Measurements from ENCODE around the gene S100A7.

The S100A7 gene

DNA sequence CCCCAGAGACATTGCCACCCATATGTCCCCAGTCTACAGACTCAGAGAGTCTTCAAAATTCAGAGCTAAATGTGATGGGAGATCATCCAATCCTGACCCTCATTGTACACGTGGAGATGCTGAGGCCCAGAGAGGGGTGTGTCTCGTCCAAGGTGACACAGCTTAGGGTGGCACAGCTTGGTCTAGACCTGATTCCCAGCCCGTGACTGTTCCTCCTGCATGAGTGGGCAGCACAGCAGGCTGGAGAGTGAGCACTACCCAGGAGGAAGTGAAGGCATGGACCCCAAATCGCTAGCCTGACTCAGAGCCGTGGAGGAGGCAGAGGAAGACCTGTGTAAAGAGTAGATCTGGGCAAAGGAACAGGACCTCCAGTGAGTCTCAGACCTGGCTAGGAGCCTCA is 16.4 kb downstream of the S100A7 start:
- Histone ChIP-seq H3K4me1 (ENCODE audit: control insufficient read depth in 1 of 2, insufficient read depth in 1 of 2, low read depth in 1 of 2, low read length in 1 of 2) (no peaks in the 10 kb centered on the region), H3K27ac (no peak overlapping the region), H3K9me3 (no peaks in the 10 kb centered on the region), H3K36me3 (no peaks in the 10 kb centered on the region), H3K4me3 (ENCODE audit: low read depth in 1 of 2, low read length in 1 of 2) (no peak overlapping the region), H3K27me3 (peaks cover 67% of the 10 kb centered on the region)
- no peak for TF ChIP-seq CTCF (IDR thresholded peaks at IDR 0.05)

DNA sequence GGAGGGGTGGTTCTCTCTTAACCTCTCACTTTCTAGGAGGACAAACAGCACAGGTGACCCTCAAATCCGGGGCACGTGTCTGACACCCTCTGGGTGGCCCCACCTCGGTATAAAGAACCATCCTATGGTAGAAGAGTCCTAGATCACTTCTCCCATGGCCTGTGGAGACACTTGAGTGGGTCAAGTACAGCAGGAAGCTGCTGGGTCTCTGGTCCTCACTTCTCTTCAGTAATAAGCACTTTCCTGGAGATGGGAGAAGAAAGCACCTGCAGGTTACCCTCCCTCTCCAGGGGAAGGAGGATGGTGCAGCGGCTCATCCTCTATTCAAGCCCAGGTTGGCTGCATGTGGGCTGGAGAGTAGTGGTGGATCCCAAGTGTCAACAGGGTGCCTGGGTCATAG is 17.0 kb downstream of the S100A7 start:
- no peak overlapping the region for H3K27ac ChIP-seq
- no peaks in the 10 kb centered on the region for H3K9me3 ChIP-seq
- H3K4me3 ChIP-seq (ENCODE audit: low read depth in 1 of 2, low read length in 1 of 2) = no peak overlapping the region
- H3K4me1 ChIP-seq (ENCODE audit: control insufficient read depth in 1 of 2, insufficient read depth in 1 of 2, low read depth in 1 of 2, low read length in 1 of 2) = no peaks in the 10 kb centered on the region
- no peak for TF ChIP-seq CTCF (IDR thresholded peaks at IDR 0.05)
- H3K36me3 ChIP-seq = no peaks in the 10 kb centered on the region
- peaks cover 61% of the 10 kb centered on the region for H3K27me3 ChIP-seq

DNA sequence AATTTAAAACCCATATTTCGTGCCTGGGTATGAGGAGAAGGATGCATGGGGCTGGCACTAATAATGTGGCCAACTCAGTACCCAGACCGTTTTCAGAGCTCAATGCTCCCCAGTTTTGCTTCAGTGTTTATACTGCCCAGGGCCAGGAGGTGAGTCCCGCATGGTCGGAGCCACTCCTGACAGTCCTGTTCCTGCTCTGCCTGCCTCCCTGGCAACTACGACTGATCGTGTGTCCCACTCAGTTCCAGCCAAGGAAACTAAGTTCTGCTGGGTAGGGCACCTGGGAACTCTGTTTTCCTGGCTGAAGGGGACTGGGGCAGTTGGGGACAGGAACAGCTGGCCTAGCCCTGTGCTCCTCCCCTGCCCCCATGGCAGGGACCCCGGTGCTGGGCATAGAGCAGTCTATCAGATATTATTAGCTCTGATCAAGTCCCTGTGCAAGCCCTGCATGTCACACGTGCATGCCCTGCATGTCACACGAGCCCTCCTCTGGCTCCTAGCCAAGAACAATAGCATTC is 19.2 kb downstream of the S100A7 start:
- TF ChIP-seq CTCF (IDR thresholded peaks at IDR 0.05) = no peak
- H3K36me3 ChIP-seq = no peaks in the 10 kb centered on the region
- H3K4me1 ChIP-seq (ENCODE audit: control insufficient read depth in 1 of 2, insufficient read depth in 1 of 2, low read depth in 1 of 2, low read length in 1 of 2) = peaks cover 0 to 5% of the 10 kb centered on the region in 2 experiments
- H3K4me3 ChIP-seq (ENCODE audit: low read depth in 1 of 2, low read length in 1 of 2) = no peak overlapping the region
- H3K27me3 ChIP-seq = peaks cover 45% of the 10 kb centered on the region
- H3K27ac ChIP-seq = no peak overlapping the region
- no peaks in the 10 kb centered on the region for H3K9me3 ChIP-seq

DNA sequence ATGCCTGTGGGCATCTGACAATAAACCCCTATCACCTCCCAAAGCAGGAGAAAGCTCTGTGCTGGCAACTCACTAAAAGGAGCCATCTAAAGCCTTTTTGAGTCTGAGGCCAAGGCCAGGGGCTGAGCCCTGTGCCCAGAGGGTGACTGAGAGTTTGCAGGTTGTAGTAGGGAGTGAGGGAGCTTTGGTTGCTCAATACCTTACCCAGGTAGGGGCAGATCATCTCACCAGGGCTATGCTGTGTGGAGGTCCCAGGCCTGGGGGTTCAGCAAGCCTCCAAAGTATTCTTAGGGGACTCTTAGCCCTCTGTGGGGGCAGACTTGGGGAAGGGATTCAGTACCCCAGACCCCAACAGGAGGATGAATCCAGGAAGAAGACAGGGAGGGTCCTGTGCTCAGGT is 21.2 kb downstream of the S100A7 start:
- Histone ChIP-seq H3K27ac (no peak overlapping the region), H3K27me3 (peaks cover 34% of the 10 kb centered on the region), H3K4me1 (ENCODE audit: control insufficient read depth in 1 of 2, insufficient read depth in 1 of 2, low read depth in 1 of 2, low read length in 1 of 2) (peaks cover 0 to 5% of the 10 kb centered on the region in 2 experiments), H3K4me3 (ENCODE audit: low read depth in 1 of 2, low read length in 1 of 2) (no peak overlapping the region), H3K9me3 (no peaks in the 10 kb centered on the region), H3K36me3 (no peaks in the 10 kb centered on the region)
- TF ChIP-seq CTCF (IDR thresholded peaks at IDR 0.05) = no peak

DNA sequence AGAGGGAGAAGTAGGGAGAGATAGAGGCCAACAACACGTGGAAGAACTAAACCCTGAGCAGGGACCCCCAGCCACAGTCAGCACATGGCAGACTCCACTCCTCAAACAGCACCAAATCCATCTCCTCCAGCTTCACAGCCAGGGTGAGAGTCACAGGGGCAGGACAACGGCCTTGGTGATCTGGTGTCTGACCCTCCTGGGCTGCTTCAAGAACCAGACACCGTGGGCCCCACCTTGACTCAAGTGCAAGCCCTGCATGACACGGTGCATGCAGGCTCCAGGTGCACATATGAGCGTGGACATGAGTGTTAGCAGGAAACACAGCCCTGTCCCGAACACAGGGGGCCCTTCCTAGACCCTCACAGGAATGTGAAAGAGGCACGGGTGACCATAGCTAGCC is 21.9 kb downstream of the S100A7 start:
- no peaks in the 10 kb centered on the region for H3K36me3 ChIP-seq
- H3K9me3 ChIP-seq = no peaks in the 10 kb centered on the region
- H3K4me3 ChIP-seq (ENCODE audit: low read depth in 1 of 2, low read length in 1 of 2) = no peak overlapping the region
- H3K27me3 ChIP-seq = peaks cover 34% of the 10 kb centered on the region
- H3K27ac ChIP-seq = no peak overlapping the region
- peaks cover 0 to 5% of the 10 kb centered on the region in 2 experiments for H3K4me1 ChIP-seq (ENCODE audit: control insufficient read depth in 1 of 2, insufficient read depth in 1 of 2, low read depth in 1 of 2, low read length in 1 of 2)
- TF ChIP-seq CTCF (IDR thresholded peaks at IDR 0.05) = no peak

DNA sequence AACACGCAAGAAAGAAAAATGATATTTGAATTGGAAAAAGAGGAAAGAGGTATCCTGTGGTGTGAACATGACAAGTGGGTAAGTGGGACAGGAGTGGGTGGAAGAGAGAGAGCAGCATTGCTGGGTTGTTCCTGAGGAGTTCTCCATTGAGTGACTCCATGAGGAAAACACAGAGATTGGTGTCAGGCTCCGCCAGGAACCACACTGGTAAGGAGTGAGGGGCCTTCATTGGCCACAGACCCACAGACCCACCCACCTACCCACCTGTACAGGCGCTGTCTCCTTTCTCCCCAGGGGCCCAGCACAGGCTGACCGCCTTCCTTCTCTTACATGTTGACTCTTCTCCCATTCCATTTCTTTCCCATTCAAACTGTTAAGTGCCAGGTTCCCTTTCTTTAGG is 23.2 kb downstream of the S100A7 start:
- Histone ChIP-seq H3K27me3 (peaks cover 40% of the 10 kb centered on the region), H3K4me1 (ENCODE audit: control insufficient read depth in 1 of 2, insufficient read depth in 1 of 2, low read depth in 1 of 2, low read length in 1 of 2) (peaks cover 0 to 5% of the 10 kb centered on the region in 2 experiments), H3K36me3 (no peaks in the 10 kb centered on the region), H3K9me3 (no peaks in the 10 kb centered on the region), H3K27ac (no peak overlapping the region), H3K4me3 (ENCODE audit: low read depth in 1 of 2, low read length in 1 of 2) (no peak overlapping the region)
- no peak for TF ChIP-seq CTCF (IDR thresholded peaks at IDR 0.05)

Data from neutrophil (primary cell).